Measurements from ENCODE around the gene POP7.

POP7 gene

DNA sequence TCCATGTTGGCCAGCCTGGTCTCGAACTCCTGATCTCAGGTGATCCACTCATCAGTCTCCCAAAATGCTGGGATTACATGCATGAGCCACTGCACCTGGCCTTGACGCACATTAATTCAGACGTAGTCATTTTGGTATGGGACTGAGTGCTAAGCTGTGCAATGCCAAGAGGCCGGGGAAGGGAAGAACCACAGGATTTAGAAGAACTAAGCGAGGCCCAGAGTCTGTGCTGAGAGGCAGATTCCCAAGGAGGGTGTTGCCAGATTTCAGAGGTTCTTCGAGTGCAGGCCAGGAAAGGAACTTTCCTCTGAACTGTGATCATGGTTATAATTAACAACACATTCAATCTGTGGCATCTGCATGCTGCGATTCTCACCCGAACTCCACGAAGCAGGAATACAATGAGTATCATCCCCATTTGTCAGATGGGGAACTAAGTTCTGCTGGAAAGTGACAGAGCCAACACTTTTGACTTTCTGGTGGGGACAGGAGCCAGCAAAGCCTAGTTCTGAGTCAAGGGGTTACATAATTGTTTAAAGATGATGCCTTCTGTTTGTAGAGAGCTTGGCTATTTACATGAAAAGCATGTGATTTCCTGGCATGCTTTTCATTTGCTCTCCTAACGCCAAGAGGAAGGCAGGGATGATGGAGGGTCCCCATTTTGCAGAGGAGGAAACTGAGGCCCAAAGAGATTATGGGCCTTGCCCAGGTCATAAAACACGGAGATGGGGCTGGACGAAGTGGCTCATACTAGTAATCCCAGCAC lies 21.3 kb downstream of the POP7 start:
- no peak for DNase-seq

DNA sequence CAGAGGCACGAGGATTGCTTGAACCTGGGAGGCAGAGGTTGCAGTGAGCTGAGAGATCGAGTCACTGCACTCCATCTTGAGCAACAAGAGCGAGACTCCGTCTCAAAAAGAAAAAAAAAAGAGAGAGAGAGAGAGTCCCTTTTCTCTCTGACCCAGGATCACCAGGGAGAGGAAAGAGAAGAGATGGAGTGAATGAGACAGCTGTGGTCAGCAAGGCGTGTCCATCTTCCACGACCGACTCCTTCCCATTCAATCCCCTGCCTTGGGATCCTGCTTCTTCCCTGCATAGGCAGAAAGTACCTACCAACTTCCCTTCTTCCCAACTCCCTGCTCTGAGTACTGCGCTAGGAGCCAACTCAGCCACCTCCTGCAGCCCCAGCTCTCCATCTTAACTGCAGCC lies 22.3 kb downstream of the POP7 start:
- no peak for DNase-seq

GRCh38 chr7:100730136-100730800 lies 24.3 kb downstream of the POP7 start:
- DNase-seq = no peak

GRCh38 chr7:100731937-100732636 lies 26.2 kb downstream of the POP7 start:
- no peak for DNase-seq

- no peak for DNase-seq
These were observed 29.8 kb downstream of the POP7 start for GRCh38 chr7:100735730-100736129.

DNA sequence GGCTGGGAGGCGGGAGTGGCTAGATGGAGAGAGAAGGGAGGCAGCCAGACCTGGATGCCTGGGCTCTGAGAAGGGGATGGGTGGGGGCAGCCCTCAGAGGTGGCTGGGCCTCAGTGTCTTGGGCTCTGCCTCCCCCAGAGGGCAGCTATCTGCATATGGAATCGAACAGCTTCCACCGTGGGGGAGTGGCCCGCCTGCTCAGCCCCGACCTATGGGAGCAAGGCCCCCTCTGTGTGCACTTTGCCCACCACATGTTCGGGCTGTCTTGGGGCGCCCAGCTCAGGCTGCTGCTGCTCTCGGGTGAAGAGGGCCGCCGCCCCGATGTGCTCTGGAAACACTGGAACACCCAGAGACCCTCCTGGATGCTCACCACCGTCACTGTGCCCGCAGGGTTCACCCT lies 30.8 kb downstream of the POP7 start:
- DNase-seq = no peak

DNA sequence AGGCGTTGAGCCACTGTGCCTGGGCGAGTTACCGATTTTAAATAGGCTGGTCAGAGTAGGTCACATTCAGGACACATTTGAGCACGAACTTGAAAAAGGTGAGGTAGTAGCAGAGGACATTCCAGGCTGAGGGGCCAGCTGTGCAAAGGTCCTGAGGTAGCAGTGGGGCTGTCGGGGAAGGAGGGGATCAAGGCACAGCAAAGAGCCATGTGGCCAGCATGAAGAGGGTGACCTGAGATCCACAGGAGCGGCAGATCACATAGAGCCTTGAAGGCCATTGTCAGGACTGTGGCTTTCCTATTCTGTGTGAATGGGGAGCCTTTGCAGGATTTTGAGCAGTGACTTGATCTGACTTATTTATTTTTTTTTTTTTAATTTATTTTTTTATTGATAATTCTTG lies 34.0 kb downstream of the POP7 start:
- no peak for DNase-seq

- no peak for DNase-seq
These were observed 38.7 kb downstream of the POP7 start for GRCh38 chr7:100744605-100745004.

GRCh38 chr7:100745184-100745583 lies 39.3 kb downstream of the POP7 start:
- no peak for DNase-seq

DNA sequence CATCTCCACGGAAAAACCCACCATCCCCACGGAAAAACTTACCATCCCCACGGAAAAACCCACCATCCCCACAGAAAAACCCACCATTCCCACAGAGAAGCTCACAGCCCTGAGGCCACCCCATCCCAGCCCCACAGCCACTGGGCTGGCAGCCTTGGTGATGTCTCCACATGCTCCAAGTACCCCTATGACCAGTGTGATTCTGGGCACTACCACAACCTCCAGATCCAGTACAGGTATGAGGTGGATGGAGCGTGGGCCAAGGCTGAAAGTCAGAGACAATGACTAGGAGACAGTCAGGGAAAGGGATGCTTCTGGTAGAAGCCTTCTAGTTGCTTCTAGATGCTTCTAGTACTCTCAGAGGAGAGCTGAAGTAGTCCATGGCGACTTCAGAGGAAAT lies 47.1 kb downstream of the POP7 start:
- no peak for DNase-seq

- DNase-seq = no peak
These were observed 47.8 kb downstream of the POP7 start for GRCh38 chr7:100753750-100754149.
